Esophagus squamous epithelium (tissue), 4 donors: ENCODE measurements around the gene ORC1.

Experiments used
- POLR2A ChIP-seq, 4 donors: fragments of 450-650 bp; IDR thresholded peaks; one replicate each; pipeline ENCODE4 v1.6.1; 2017; ENCODE audit warnings: antibody characterized with exemption in 4 of 4, mild to moderate bottlenecking in 4 of 4, moderate library complexity in 3 of 4
- TF ChIP-seq, protein P1 (sequence below), 6 experiments: fragments of 450-650 bp in 4 of 6; fragments of 200-600 bp in 2 of 6; sonication (generic) in 2 of 6; IDR thresholded peaks; one replicate each; pipeline ENCODE4 v1.5.1; 2016 to 2019; ENCODE audit warnings: antibody characterized with exemption in 6 of 6, mild to moderate bottlenecking in 4 of 6, moderate library complexity in 4 of 6

- TF ChIP-seq, protein P1, sequence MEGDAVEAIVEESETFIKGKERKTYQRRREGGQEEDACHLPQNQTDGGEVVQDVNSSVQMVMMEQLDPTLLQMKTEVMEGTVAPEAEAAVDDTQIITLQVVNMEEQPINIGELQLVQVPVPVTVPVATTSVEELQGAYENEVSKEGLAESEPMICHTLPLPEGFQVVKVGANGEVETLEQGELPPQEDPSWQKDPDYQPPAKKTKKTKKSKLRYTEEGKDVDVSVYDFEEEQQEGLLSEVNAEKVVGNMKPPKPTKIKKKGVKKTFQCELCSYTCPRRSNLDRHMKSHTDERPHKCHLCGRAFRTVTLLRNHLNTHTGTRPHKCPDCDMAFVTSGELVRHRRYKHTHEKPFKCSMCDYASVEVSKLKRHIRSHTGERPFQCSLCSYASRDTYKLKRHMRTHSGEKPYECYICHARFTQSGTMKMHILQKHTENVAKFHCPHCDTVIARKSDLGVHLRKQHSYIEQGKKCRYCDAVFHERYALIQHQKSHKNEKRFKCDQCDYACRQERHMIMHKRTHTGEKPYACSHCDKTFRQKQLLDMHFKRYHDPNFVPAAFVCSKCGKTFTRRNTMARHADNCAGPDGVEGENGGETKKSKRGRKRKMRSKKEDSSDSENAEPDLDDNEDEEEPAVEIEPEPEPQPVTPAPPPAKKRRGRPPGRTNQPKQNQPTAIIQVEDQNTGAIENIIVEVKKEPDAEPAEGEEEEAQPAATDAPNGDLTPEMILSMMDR (IDR thresholded peaks at IDR 0.05): no peak
- TF ChIP-seq POLR2A (IDR thresholded peaks at IDR 0.05): no peak
Observed at GRCh38 chr1:52404975-52405338, 734 bp upstream of the ORC1 start.
